Measurements from ENCODE around the gene SLC7A10. TPM values are rescaled to one million over a fixed set of nuclear protein-coding genes. Genes with fewer than 3 reads are reported as not detected.
A peak's percentile ranks its signal among the peaks of the same experiment; 100 is the strongest.

SLC7A10 gene
- total and polyA plus RNA-seq, 7 donors: 0.27 to 1.4 (median 1.1) TPM; not detected in 4

GRCh38 chr19:33208904-33209849, 16.5 kb downstream of the SLC7A10 start:
- Histone ChIP-seq H3K4me1 (no peaks in the 10 kb centered on the region), H3K27me3 (no peaks in the 10 kb centered on the region), H3K4me3 (no peak overlapping the region), H3K36me3 (peaks cover 0 to 35% (median 7%) of the 10 kb centered on the region in 4 donors), H3K27ac (no peak overlapping the region), H3K9me3 (no peaks in the 10 kb centered on the region)
- 85 to 87% methylated on average over 24 of the region's 24 CpGs for WGBS, 2 donors
- intact Hi-C loops (cut with DNase I): no loop called here
- TF ChIP-seq EP300 (IDR thresholded peaks at IDR 0.05) (no peak), POLR2AphosphoS5 (IDR thresholded peaks at IDR 0.05) (no peak), POLR2A (IDR thresholded peaks at IDR 0.05) (no peak)
- TF ChIP-seq, protein P1, sequence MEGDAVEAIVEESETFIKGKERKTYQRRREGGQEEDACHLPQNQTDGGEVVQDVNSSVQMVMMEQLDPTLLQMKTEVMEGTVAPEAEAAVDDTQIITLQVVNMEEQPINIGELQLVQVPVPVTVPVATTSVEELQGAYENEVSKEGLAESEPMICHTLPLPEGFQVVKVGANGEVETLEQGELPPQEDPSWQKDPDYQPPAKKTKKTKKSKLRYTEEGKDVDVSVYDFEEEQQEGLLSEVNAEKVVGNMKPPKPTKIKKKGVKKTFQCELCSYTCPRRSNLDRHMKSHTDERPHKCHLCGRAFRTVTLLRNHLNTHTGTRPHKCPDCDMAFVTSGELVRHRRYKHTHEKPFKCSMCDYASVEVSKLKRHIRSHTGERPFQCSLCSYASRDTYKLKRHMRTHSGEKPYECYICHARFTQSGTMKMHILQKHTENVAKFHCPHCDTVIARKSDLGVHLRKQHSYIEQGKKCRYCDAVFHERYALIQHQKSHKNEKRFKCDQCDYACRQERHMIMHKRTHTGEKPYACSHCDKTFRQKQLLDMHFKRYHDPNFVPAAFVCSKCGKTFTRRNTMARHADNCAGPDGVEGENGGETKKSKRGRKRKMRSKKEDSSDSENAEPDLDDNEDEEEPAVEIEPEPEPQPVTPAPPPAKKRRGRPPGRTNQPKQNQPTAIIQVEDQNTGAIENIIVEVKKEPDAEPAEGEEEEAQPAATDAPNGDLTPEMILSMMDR (IDR thresholded peaks at IDR 0.05): no peak
- peak; percentile 56 for DNase-seq

GRCh38 chr19:33208371-33208895, 17.2 kb downstream of the SLC7A10 start:
- DNase-seq: no peak
- Histone ChIP-seq H3K9me3 (no peaks in the 10 kb centered on the region), H3K4me3 (no peak overlapping the region), H3K27ac (no peak overlapping the region), H3K27me3 (no peaks in the 10 kb centered on the region), H3K4me1 (no peaks in the 10 kb centered on the region), H3K36me3 (peaks cover 0 to 40% (median 7%) of the 10 kb centered on the region in 4 donors)
- TF ChIP-seq EP300 (IDR thresholded peaks at IDR 0.05): no peak
- TF ChIP-seq POLR2A (IDR thresholded peaks at IDR 0.05): no peak
- TF ChIP-seq, protein P1 (IDR thresholded peaks at IDR 0.05): no peak
- no peak for TF ChIP-seq POLR2AphosphoS5 (IDR thresholded peaks at IDR 0.05)
- WGBS, 2 donors: 67 to 77% methylated on average over 11 of the region's 11 CpGs
- intact Hi-C loops (cut with DNase I): no loop called here

- Histone ChIP-seq H3K9me3 (no peaks in the 10 kb centered on the region), H3K4me1 (no peaks in the 10 kb centered on the region), H3K27ac (no peak overlapping the region), H3K36me3 (peaks cover under 1 to 45% (median 12%) of the 10 kb centered on the region in 4 donors), H3K4me3 (no peak overlapping the region), H3K27me3 (no peaks in the 10 kb centered on the region)
- intact Hi-C loops (cut with DNase I): no loop called here
- DNase-seq: no peak
- TF ChIP-seq POLR2A (IDR thresholded peaks at IDR 0.05) (no peak), POLR2AphosphoS5 (IDR thresholded peaks at IDR 0.05) (no peak), EP300 (IDR thresholded peaks at IDR 0.05) (no peak)
- TF ChIP-seq, protein P1 (IDR thresholded peaks at IDR 0.05): no peak
- 84 to 88% methylated on average over 9 of the region's 9 CpGs for WGBS, 2 donors
Observed at GRCh38 chr19:33207903-33208302, 17.7 kb downstream of the SLC7A10 start.

GRCh38 chr19:33207040-33207620, 18.5 kb downstream of the SLC7A10 start:
- 93 to 94% methylated on average over 38 of the region's 38 CpGs for WGBS, 2 donors
- Histone ChIP-seq H3K9me3 (no peaks in the 10 kb centered on the region), H3K36me3 (peaks cover 4 to 52% (median 15%) of the 10 kb centered on the region in 4 donors), H3K27me3 (no peaks in the 10 kb centered on the region), H3K4me3 (no peak overlapping the region), H3K4me1 (no peaks in the 10 kb centered on the region), H3K27ac (no peak overlapping the region)
- peak; percentile 66 for DNase-seq
- intact Hi-C loops (cut with DNase I): no loop called here
- TF ChIP-seq POLR2A (IDR thresholded peaks at IDR 0.05) (no peak), EP300 (IDR thresholded peaks at IDR 0.05) (no peak), POLR2AphosphoS5 (IDR thresholded peaks at IDR 0.05) (no peak)
- TF ChIP-seq, protein P1 (IDR thresholded peaks at IDR 0.05): no peak
